ENCODE measurements around the gene GPC3. TPM values are rescaled to one million over a fixed set of nuclear protein-coding genes. Genes with fewer than 3 reads are reported as not detected.

Gene GPC3
- total RNA-seq, 3 donors from 2014 or later (not counting 1 experiment from before 2014, with no cell fraction given) = not detected

DNA sequence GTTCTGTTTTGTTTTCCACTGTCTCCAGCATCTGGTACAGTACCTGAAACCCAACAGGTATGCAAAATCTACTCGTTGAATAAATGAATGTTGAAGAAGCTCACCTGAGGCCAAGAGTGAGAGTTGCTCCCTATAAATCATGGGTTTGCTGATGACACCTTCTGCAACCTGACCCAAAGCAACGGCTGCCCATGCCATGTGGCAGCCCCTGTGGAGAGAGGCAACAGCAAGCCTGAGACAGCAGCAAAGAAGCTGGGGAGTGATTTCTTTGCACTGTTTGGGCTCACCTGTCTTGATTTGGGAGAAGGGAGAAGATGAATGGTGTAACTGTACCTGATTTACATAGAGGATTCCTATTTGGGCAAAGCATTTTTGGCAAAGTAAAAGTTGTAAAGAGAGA lies 450.3 kb downstream of the GPC3 start:
- DNase-seq = no peak
- intact Hi-C loops (cut with micrococcal nuclease) = no loop called here
- WGBS (ENCODE audit: insufficient coverage) = 77% methylated on average over 1 of the region's 2 CpGs
- Mint-ChIP-seq H3K27me3 (ENCODE audit: low read depth in 2 of 2) (peaks cover 0 to 27% of the 10 kb centered on the region in 2 donors), H3K27ac (no peak overlapping the region), H3K36me3 (no peaks in the 10 kb centered on the region), H3K4me3 (no peak overlapping the region), H3K4me1 (no peaks in the 10 kb centered on the region), H3K9me3 (no peaks in the 10 kb centered on the region)
- no peak overlapping the region for H3K4me3 ChIP-seq (ENCODE audit: low read length)
- H3K4me1 ChIP-seq (ENCODE audit: control insufficient read depth, insufficient read depth, low read length) = no peaks in the 10 kb centered on the region
- TF ChIP-seq, protein P1, sequence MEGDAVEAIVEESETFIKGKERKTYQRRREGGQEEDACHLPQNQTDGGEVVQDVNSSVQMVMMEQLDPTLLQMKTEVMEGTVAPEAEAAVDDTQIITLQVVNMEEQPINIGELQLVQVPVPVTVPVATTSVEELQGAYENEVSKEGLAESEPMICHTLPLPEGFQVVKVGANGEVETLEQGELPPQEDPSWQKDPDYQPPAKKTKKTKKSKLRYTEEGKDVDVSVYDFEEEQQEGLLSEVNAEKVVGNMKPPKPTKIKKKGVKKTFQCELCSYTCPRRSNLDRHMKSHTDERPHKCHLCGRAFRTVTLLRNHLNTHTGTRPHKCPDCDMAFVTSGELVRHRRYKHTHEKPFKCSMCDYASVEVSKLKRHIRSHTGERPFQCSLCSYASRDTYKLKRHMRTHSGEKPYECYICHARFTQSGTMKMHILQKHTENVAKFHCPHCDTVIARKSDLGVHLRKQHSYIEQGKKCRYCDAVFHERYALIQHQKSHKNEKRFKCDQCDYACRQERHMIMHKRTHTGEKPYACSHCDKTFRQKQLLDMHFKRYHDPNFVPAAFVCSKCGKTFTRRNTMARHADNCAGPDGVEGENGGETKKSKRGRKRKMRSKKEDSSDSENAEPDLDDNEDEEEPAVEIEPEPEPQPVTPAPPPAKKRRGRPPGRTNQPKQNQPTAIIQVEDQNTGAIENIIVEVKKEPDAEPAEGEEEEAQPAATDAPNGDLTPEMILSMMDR (IDR thresholded peaks at IDR 0.05) = no peak
- no peaks in the 10 kb centered on the region for H3K27me3 ChIP-seq (ENCODE audit: control insufficient read depth, insufficient read depth, low read length)
- no peaks in the 10 kb centered on the region for H3K36me3 ChIP-seq (ENCODE audit: control insufficient read depth, insufficient read depth, low read length)
- no peak for ATAC-seq
- H3K27ac ChIP-seq (ENCODE audit: low read length) = no peak overlapping the region
- H3K9me3 ChIP-seq (ENCODE audit: control insufficient read depth, insufficient read depth, low read length) = no peaks in the 10 kb centered on the region

DNA sequence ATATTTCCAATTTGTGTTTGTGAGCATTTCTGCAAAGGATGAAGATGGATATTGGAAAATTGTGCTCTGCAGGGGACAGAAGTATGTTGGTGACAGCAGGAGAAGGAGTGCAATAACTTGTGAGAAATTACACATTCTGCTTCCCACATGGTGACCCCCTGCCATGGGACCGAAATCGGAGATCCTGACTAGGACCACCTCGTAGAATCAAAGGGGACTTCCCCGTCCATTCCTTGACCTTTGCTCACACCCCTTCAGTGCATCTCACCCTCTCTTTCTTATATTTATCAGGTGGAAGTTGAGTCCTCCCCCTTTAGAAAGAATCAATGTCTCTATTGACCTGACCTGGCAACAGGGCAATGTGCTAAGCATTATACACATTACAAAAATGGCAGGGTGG lies 451.2 kb downstream of the GPC3 start:
- WGBS (ENCODE audit: insufficient coverage) = 89% methylated on average over 4 of the region's 4 CpGs
- no peak overlapping the region for H3K27ac Mint-ChIP-seq
- no peaks in the 10 kb centered on the region for H3K4me1 ChIP-seq (ENCODE audit: control insufficient read depth, insufficient read depth, low read length)
- no peaks in the 10 kb centered on the region for H3K4me1 Mint-ChIP-seq
- H3K9me3 Mint-ChIP-seq = no peaks in the 10 kb centered on the region
- intact Hi-C loops (cut with micrococcal nuclease) = no loop called here
- no peaks in the 10 kb centered on the region for H3K36me3 Mint-ChIP-seq
- TF ChIP-seq, protein P1 (IDR thresholded peaks at IDR 0.05) = no peak
- DNase-seq (no peak), ATAC-seq (no peak)
- no peak overlapping the region for H3K27ac ChIP-seq (ENCODE audit: low read length)
- no peaks in the 10 kb centered on the region for H3K27me3 ChIP-seq (ENCODE audit: control insufficient read depth, insufficient read depth, low read length)
- H3K9me3 ChIP-seq (ENCODE audit: control insufficient read depth, insufficient read depth, low read length) = no peaks in the 10 kb centered on the region
- no peak overlapping the region for H3K4me3 ChIP-seq (ENCODE audit: low read length)
- no peak overlapping the region for H3K4me3 Mint-ChIP-seq
- H3K36me3 ChIP-seq (ENCODE audit: control insufficient read depth, insufficient read depth, low read length) = no peaks in the 10 kb centered on the region
- H3K27me3 Mint-ChIP-seq (ENCODE audit: low read depth in 2 of 2) = peaks cover 0 to 19% of the 10 kb centered on the region in 2 donors

DNA sequence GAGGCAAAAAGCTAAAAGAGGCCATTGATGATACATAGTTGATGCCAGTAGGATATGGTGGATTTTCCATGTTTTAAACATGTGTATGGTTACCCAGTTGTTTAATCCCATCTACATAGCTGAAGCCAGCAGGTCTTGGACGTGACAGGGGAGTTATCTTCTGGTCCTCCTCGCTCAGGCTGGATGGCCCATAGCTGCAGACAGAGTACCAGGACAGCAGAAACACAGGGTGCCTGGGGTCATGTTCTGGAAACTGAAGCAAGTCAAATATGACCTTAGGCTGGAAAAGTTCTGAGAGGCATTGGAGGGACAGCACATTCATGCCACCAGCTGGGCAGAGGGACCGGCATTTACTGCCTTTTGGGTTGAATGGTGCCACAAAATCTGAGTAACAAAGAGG lies 452.1 kb downstream of the GPC3 start:
- Histone ChIP-seq H3K27me3 (ENCODE audit: control insufficient read depth, insufficient read depth, low read length) (no peaks in the 10 kb centered on the region), H3K27ac (ENCODE audit: low read length) (no peak overlapping the region), H3K4me3 (ENCODE audit: low read length) (no peak overlapping the region), H3K9me3 (ENCODE audit: control insufficient read depth, insufficient read depth, low read length) (no peaks in the 10 kb centered on the region), H3K36me3 (ENCODE audit: control insufficient read depth, insufficient read depth, low read length) (no peaks in the 10 kb centered on the region), H3K4me1 (ENCODE audit: control insufficient read depth, insufficient read depth, low read length) (no peaks in the 10 kb centered on the region)
- H3K4me1 Mint-ChIP-seq = no peaks in the 10 kb centered on the region
- peaks cover 0 to 19% of the 10 kb centered on the region in 2 donors for H3K27me3 Mint-ChIP-seq (ENCODE audit: low read depth in 2 of 2)
- DNase-seq = no peak
- H3K27ac Mint-ChIP-seq = no peak overlapping the region
- no peaks in the 10 kb centered on the region for H3K9me3 Mint-ChIP-seq
- TF ChIP-seq, protein P1 (IDR thresholded peaks at IDR 0.05) = no peak
- H3K36me3 Mint-ChIP-seq = no peaks in the 10 kb centered on the region
- no peak for ATAC-seq
- intact Hi-C loops (cut with micrococcal nuclease) = no loop called here
- 100% methylated on average over 3 of the region's 3 CpGs for WGBS (ENCODE audit: insufficient coverage)
- H3K4me3 Mint-ChIP-seq = no peak overlapping the region

DNA sequence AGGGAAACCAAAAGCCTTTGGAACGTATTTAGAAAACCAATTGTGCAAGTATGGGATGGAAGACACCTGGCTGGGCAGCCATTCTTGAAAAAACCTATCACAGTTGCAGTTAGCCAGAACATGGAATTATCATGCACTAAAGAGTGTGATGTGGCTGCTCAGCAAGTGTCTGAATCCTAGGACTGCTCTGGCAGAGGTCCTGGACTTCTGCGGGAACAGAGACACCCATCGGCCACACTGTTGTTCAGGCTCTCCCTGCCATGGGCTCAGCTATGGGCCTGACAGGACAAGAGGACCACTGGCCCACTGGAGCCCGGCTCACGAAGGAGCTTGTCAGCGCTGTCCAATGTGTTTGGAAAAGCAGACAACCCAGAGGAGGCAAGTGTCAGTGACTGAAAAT lies 454.4 kb downstream of the GPC3 start:
- H3K27me3 ChIP-seq (ENCODE audit: control insufficient read depth, insufficient read depth, low read length) = no peaks in the 10 kb centered on the region
- peaks cover 0 to 19% of the 10 kb centered on the region in 2 donors for H3K27me3 Mint-ChIP-seq (ENCODE audit: low read depth in 2 of 2)
- no peaks in the 10 kb centered on the region for H3K9me3 ChIP-seq (ENCODE audit: control insufficient read depth, insufficient read depth, low read length)
- no peaks in the 10 kb centered on the region for H3K36me3 ChIP-seq (ENCODE audit: control insufficient read depth, insufficient read depth, low read length)
- intact Hi-C loops (cut with micrococcal nuclease) = no loop called here
- WGBS (ENCODE audit: insufficient coverage) = 96% methylated on average over 6 of the region's 6 CpGs
- H3K27ac ChIP-seq (ENCODE audit: low read length) = no peak overlapping the region
- DNase-seq (no peak), ATAC-seq (no peak)
- H3K36me3 Mint-ChIP-seq = no peaks in the 10 kb centered on the region
- H3K4me1 Mint-ChIP-seq = no peaks in the 10 kb centered on the region
- H3K27ac Mint-ChIP-seq = no peak overlapping the region
- H3K4me3 ChIP-seq (ENCODE audit: low read length) = no peak overlapping the region
- no peak overlapping the region for H3K4me3 Mint-ChIP-seq
- TF ChIP-seq, protein P1 (IDR thresholded peaks at IDR 0.05) = no peak
- H3K9me3 Mint-ChIP-seq = no peaks in the 10 kb centered on the region
- no peaks in the 10 kb centered on the region for H3K4me1 ChIP-seq (ENCODE audit: control insufficient read depth, insufficient read depth, low read length)

Measured in natural killer cell (primary cell).